Measurements from ENCODE around the gene SPATC1L. TPM values are rescaled to one million over a fixed set of nuclear protein-coding genes. Genes with fewer than 3 reads are reported as not detected.
A peak's percentile ranks its signal among the peaks of the same experiment; 100 is the strongest.

The SPATC1L gene
- total RNA-seq, 6 donors from 2014 or later, result 0.91 to 22.0 (median 7.2) TPM

GRCh38 chr21:46130831-46131587, 53.2 kb downstream of the SPATC1L start:
- Histone ChIP-seq H3K4me3 (no peak overlapping the region), H3K27me3 (no peaks in the 10 kb centered on the region), H3K27ac (no peak overlapping the region), H3K4me1 (no peaks in the 10 kb centered on the region), H3K36me3 (peaks cover 0 to 26% (median 10%) of the 10 kb centered on the region in 4 donors), H3K9me3 (no peaks in the 10 kb centered on the region)
- ATAC-seq (ENCODE audit: low FRiP score in 2 of 2) (peak in 1 of 2 donors; percentile 2), DNase-seq (no peak)
- WGBS, 2 donors, result 74 to 79% methylated on average over 10 to 21 of the region's 22 CpGs
- no peak for TF ChIP-seq POLR2A (IDR thresholded peaks at IDR 0.05)
- no peak for TF ChIP-seq EP300 (IDR thresholded peaks at IDR 0.05)
- TF ChIP-seq POLR2AphosphoS5 (IDR thresholded peaks at IDR 0.05), result no peak
- TF ChIP-seq CTCF (IDR thresholded peaks at IDR 0.05), result no peak

GRCh38 chr21:46129846-46130651, 54.2 kb downstream of the SPATC1L start:
- H3K36me3 ChIP-seq, result peaks cover 0 to 34% (median 14%) of the 10 kb centered on the region in 4 donors
- H3K4me3 ChIP-seq, result no peak overlapping the region
- DNase-seq (peak in 1 of 2 donors; percentile 69), ATAC-seq (ENCODE audit: low FRiP score in 2 of 2) (no peak)
- 88 to 100% methylated on average over 2 to 18 of the region's 27 CpGs for WGBS, 2 donors
- no peaks in the 10 kb centered on the region for H3K27me3 ChIP-seq
- H3K4me1 ChIP-seq, result no peaks in the 10 kb centered on the region
- TF ChIP-seq EP300 (IDR thresholded peaks at IDR 0.05) (no peak), POLR2A (IDR thresholded peaks at IDR 0.05) (no peak), CTCF (IDR thresholded peaks at IDR 0.05) (no peak), POLR2AphosphoS5 (IDR thresholded peaks at IDR 0.05) (no peak)
- H3K27ac ChIP-seq, result no peak overlapping the region
- H3K9me3 ChIP-seq, result no peaks in the 10 kb centered on the region

GRCh38 chr21:46128933-46129571, 55.2 kb downstream of the SPATC1L start:
- no peak overlapping the region for H3K4me3 ChIP-seq
- H3K36me3 ChIP-seq, result peaks cover 0 to 39% (median 16%) of the 10 kb centered on the region in 4 donors
- DNase-seq (peak in 1 of 2 donors; percentile 82), ATAC-seq (ENCODE audit: low FRiP score in 2 of 2) (no peak)
- no peaks in the 10 kb centered on the region for H3K9me3 ChIP-seq
- no peak overlapping the region for H3K27ac ChIP-seq
- WGBS, 2 donors, result 86 to 91% methylated on average over 38 to 39 of the region's 45 CpGs
- no peaks in the 10 kb centered on the region for H3K4me1 ChIP-seq
- no peak for TF ChIP-seq CTCF (IDR thresholded peaks at IDR 0.05)
- no peak for TF ChIP-seq POLR2AphosphoS5 (IDR thresholded peaks at IDR 0.05)
- no peak for TF ChIP-seq EP300 (IDR thresholded peaks at IDR 0.05)
- TF ChIP-seq POLR2A (IDR thresholded peaks at IDR 0.05), result no peak
- no peaks in the 10 kb centered on the region for H3K27me3 ChIP-seq

- H3K36me3 ChIP-seq, result peaks cover 0 to 39% (median 16%) of the 10 kb centered on the region in 4 donors
- H3K9me3 ChIP-seq, result no peaks in the 10 kb centered on the region
- H3K4me3 ChIP-seq, result no peak overlapping the region
- ATAC-seq (ENCODE audit: low FRiP score in 2 of 2), result no peak
- TF ChIP-seq EP300 (IDR thresholded peaks at IDR 0.05), result no peak
- no peak for TF ChIP-seq POLR2A (IDR thresholded peaks at IDR 0.05)
- no peak for TF ChIP-seq CTCF (IDR thresholded peaks at IDR 0.05)
- no peak for TF ChIP-seq POLR2AphosphoS5 (IDR thresholded peaks at IDR 0.05)
- DNase-seq, result peak in 1 of 2 donors; percentile 61
- WGBS, 2 donors, result 73 to 84% methylated on average over 20 to 22 of the region's 23 CpGs
- H3K27me3 ChIP-seq, result no peaks in the 10 kb centered on the region
- H3K27ac ChIP-seq, result no peak overlapping the region
- H3K4me1 ChIP-seq, result no peaks in the 10 kb centered on the region
Measured at GRCh38 chr21:46128106-46128932, 55.9 kb downstream of the SPATC1L start.

Data from upper lobe of left lung (tissue), 6 donors.